ENCODE measurements around the gene FRAT1. TPM values are rescaled to one million over a fixed set of nuclear protein-coding genes. Genes with fewer than 3 reads are reported as not detected.

Gene FRAT1
- total RNA-seq, 1 experiment from 2014 or later = 1.7 TPM

GRCh38 chr10:97333601-97334369, 14.7 kb downstream of the FRAT1 start:
- intact Hi-C loops (cut with micrococcal nuclease) = no loop called here
- peak; percentile 18 for ATAC-seq
- Histone ChIP-seq H3K79me2 (ENCODE audit: insufficient read depth, low read length) (no peaks in the 10 kb centered on the region), H3K36me3 (ENCODE audit: control insufficient read depth in 1 of 2, insufficient read depth in 2 of 2, low read length in 2 of 2) (no peaks in the 10 kb centered on the region), H2AFZ (ENCODE audit: low read depth, low read length, poor library complexity, severe bottlenecking) (no peak overlapping the region), H3K9ac (ENCODE audit: low read length) (peak overlapping the region; percentile 74), H3K9me2 (ENCODE audit: insufficient read depth) (no peaks in the 10 kb centered on the region), H3K27ac (ENCODE audit: low read depth, low read length) (peak overlapping the region; percentile 87; the same call in 1 of the 2 replicates), H3K9me3 (ENCODE audit: control insufficient read depth in 1 of 2, insufficient read depth in 1 of 2, low read depth in 1 of 2, low read length in 2 of 2) (no peaks in the 10 kb centered on the region), H3K4me1 (ENCODE audit: control insufficient read depth in 1 of 2, insufficient read depth in 2 of 2, low read length in 2 of 2) (peaks cover 31 to 41% of the 10 kb centered on the region in 2 experiments), H3K4me3 (replicated peaks in 1 of 2; ENCODE audit: low read depth in 1 of 2, low read length in 2 of 2) (peak overlapping the region; percentile 56 to 69), H3K27me3 (ENCODE audit: insufficient read depth, low read length) (no peaks in the 10 kb centered on the region), H3K4me2 (ENCODE audit: low read length) (peak overlapping the region; percentile 87), H4K20me1 (ENCODE audit: insufficient read depth) (no peaks in the 10 kb centered on the region)
- POLR2A ChIA-PET = no interaction called here
- CTCF ChIA-PET = no interaction called here
- BruUV-seq (replicated peaks) = no TSS peak
- RAD21 ChIA-PET (ENCODE audit: low non-redundant PET in 1 of 2, low total read pairs in 2 of 2, uncharacterized antibody in 2 of 2, unreplicated experiment in 2 of 2) = no interaction called here
- DNase-seq (ENCODE audit: low read depth, low spot score) = no peak
- TF ChIP-seq RAD21 (IDR thresholded peaks at IDR 0.05; ENCODE audit: low read depth) (no peak), EZH2 (IDR thresholded peaks at IDR 0.05) (no peak), FOSL1 (IDR thresholded peaks at IDR 0.05; ENCODE audit: low read depth) (no peak), ELF1 (IDR thresholded peaks at IDR 0.05; ENCODE audit: borderline replicate concordance, low read depth) (no peak), EGR1 (IDR thresholded peaks at IDR 0.05; ENCODE audit: low read depth) (no peak), YY1 (IDR thresholded peaks at IDR 0.05; ENCODE audit: extremely low read depth, insufficient replicate concordance, low read depth, low read length) (no peak), REST (IDR thresholded peaks at IDR 0.05; ENCODE audit: low read depth) (no peak), POLR2AphosphoS5 (IDR thresholded peaks at IDR 0.05; ENCODE audit: low read depth, low read length) (no peak), POLR2A (IDR thresholded peaks at IDR 0.05; ENCODE audit: borderline replicate concordance, extremely low read depth, insufficient read depth, insufficient read length) (no peak), SP1 (IDR thresholded peaks at IDR 0.05; ENCODE audit: low read depth) (no peak), CBX3 (IDR thresholded peaks at IDR 0.05; ENCODE audit: low read depth) (no peak), JUND (IDR thresholded peaks at IDR 0.05) (no peak), MAX (IDR thresholded peaks at IDR 0.05) (no peak), CEBPB (IDR thresholded peaks at IDR 0.05; ENCODE audit: low read depth) (no peak)
- TF ChIP-seq, protein P1, sequence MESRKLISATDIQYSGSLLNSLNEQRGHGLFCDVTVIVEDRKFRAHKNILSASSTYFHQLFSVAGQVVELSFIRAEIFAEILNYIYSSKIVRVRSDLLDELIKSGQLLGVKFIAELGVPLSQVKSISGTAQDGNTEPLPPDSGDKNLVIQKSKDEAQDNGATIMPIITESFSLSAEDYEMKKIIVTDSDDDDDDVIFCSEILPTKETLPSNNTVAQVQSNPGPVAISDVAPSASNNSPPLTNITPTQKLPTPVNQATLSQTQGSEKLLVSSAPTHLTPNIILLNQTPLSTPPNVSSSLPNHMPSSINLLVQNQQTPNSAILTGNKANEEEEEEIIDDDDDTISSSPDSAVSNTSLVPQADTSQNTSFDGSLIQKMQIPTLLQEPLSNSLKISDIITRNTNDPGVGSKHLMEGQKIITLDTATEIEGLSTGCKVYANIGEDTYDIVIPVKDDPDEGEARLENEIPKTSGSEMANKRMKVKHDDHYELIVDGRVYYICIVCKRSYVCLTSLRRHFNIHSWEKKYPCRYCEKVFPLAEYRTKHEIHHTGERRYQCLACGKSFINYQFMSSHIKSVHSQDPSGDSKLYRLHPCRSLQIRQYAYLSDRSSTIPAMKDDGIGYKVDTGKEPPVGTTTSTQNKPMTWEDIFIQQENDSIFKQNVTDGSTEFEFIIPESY (IDR thresholded peaks at IDR 0.05; ENCODE audit: extremely low read depth, insufficient replicate concordance, low read length) = no peak

Measured in HCT116 (cell line).